Activated CD8-positive, alpha-beta T cell treated with anti-CD3 and anti-CD28 coated beads for 36 hours (primary cell): Measurements from ENCODE around the gene SLC35G6. TPM values are rescaled to one million over a fixed set of nuclear protein-coding genes. Genes with fewer than 3 reads are reported as not detected.
A peak's percentile ranks its signal among the peaks of the same experiment; 100 is the strongest.

Experiments
- ATAC-seq: fragments of 200-7000 bp; cut with Tn5 transposase; one replicate; pipeline ENCODE4 v1.10.0; 2021; ENCODE audit warnings: mild to moderate bottlenecking, moderate library complexity
- CTCF ChIA-PET: fragments of 350-600 bp; sonication (Branson Sonifier 250); formaldehyde crosslinking; loops from one replicate; lab custom pipeline; 2021; ENCODE audit warnings: antibody characterized with exemption; lab: Charles Lee
- POLR2A ChIA-PET: fragments of 350-600 bp; sonication (Branson Sonifier 250); formaldehyde crosslinking; loops from one replicate; lab custom pipeline; 2021; ENCODE audit warnings: antibody characterized with exemption; lab: Charles Lee
- DNase-seq: peaks from one replicate; pipeline ENCODE4 v3.0.0-alpha.2; 2020
- H3K27ac Mint-ChIP-seq: one replicate; pipeline ENCODE4 v1.8.0; 2021; ENCODE audit warnings: mild to moderate bottlenecking, mixed read lengths
- H3K27me3 Mint-ChIP-seq: one replicate; pipeline ENCODE4 v1.8.0; 2021; ENCODE audit warnings: mixed read lengths
- H3K36me3 Mint-ChIP-seq: one replicate; pipeline ENCODE4 v1.8.0; 2021; ENCODE audit warnings: low read depth, mixed read lengths
- H3K4me1 Mint-ChIP-seq: one replicate; pipeline ENCODE4 v1.8.0; 2021; ENCODE audit warnings: low read depth, mixed read lengths
- H3K4me3 Mint-ChIP-seq: one replicate; pipeline ENCODE4 v1.8.0; 2021; ENCODE audit warnings: mild to moderate bottlenecking, moderate library complexity, mixed read lengths
- H3K9me3 Mint-ChIP-seq: one replicate; pipeline ENCODE4 v1.8.0; 2021; ENCODE audit warnings: mixed read lengths
- intact Hi-C: fragments of 100-400 bp; cut with micrococcal nuclease; formaldehyde crosslinking; loops from one replicate; pipeline ENCODE4 v1.10.0; 2022
- total RNA-seq, 2 experiments: library from RNA; stranded (reverse); gene quantifications; one replicate each; pipeline ENCODE4 v1.2.3, GENCODE V29; 2021
- TF ChIP-seq, protein P1 (sequence below): fragments of 200-600 bp; IDR thresholded peaks from one replicate; pipeline ENCODE4 v1.8.0; 2022; ENCODE audit warnings: antibody characterized with exemption, mild to moderate bottlenecking

SLC35G6 gene
- total RNA-seq, 2 experiments from 2014 or later, result not detected

GRCh38 chr17:7493941-7494340, 12.7 kb downstream of the SLC35G6 start:
- ChIA-PET CTCF (interaction anchor here (1.0 to 3.7 kb wide), 3 partner anchors 21 to 57 kb away, joined by 3 to 23 read pairs (median 3); no protein-coding TSS in a partner anchor), POLR2A (interaction anchor here (0.9 to 3.9 kb wide), 6 partner anchors 9 to 191 kb away, joined by 5 to 20 read pairs (median 6); partner anchors contain the start of genes POLR2A and ZBTB4)
- Mint-ChIP-seq H3K27me3 (no peaks in the 10 kb centered on the region), H3K36me3 (peaks cover 68% of the 10 kb centered on the region), H3K4me1 (peaks cover 39% of the 10 kb centered on the region), H3K9me3 (no peaks in the 10 kb centered on the region), H3K4me3 (no peak overlapping the region), H3K27ac (peak overlapping the region; percentile 56)
- TF ChIP-seq, protein P1, sequence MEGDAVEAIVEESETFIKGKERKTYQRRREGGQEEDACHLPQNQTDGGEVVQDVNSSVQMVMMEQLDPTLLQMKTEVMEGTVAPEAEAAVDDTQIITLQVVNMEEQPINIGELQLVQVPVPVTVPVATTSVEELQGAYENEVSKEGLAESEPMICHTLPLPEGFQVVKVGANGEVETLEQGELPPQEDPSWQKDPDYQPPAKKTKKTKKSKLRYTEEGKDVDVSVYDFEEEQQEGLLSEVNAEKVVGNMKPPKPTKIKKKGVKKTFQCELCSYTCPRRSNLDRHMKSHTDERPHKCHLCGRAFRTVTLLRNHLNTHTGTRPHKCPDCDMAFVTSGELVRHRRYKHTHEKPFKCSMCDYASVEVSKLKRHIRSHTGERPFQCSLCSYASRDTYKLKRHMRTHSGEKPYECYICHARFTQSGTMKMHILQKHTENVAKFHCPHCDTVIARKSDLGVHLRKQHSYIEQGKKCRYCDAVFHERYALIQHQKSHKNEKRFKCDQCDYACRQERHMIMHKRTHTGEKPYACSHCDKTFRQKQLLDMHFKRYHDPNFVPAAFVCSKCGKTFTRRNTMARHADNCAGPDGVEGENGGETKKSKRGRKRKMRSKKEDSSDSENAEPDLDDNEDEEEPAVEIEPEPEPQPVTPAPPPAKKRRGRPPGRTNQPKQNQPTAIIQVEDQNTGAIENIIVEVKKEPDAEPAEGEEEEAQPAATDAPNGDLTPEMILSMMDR, result no peak
- intact Hi-C loops, result no loop called here
- no peak for ATAC-seq
- no peak for DNase-seq

DNA sequence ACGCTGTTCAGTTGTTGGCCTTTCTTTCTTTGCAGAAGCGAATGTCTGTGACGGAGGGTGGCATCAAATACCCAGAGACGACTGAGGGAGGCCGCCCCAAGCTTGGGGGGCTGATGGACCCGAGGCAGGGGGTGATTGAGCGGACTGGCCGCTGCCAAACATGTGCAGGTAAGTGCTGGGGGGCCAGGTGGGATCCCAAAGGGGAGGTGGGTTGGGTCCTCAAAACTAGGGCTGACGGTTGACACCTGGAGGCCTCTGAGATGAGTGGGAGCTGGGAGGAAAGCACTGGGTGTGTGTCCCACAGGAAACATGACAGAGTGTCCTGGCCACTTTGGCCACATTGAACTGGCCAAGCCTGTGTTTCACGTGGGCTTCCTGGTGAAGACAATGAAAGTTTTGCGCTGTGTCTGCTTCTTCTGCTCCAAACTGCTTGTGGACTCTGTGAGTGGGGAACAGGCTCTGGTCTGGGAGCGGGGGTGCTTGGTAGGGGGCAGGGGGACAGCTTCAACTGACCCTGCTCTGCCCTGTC, 14.7 kb downstream of the SLC35G6 start:
- ATAC-seq (no peak), DNase-seq (no peak)
- Mint-ChIP-seq H3K4me1 (peaks cover 22% of the 10 kb centered on the region), H3K9me3 (no peaks in the 10 kb centered on the region), H3K27me3 (no peaks in the 10 kb centered on the region), H3K36me3 (peaks cover 69% of the 10 kb centered on the region), H3K27ac (no peak overlapping the region), H3K4me3 (no peak overlapping the region)
- POLR2A ChIA-PET, result interaction anchor here (0.6 to 3.9 kb wide), 8 partner anchors 9 to 71 kb away, joined by 3 to 20 read pairs (median 4); partner anchors contain the start of gene POLR2A
- CTCF ChIA-PET, result interaction anchor here (1.2 kb wide), 1 partner anchor 9 kb away, joined by 3 read pairs; no protein-coding TSS in a partner anchor
- intact Hi-C loops, result no loop called here
- TF ChIP-seq, protein P1, result no peak

GRCh38 chr17:7496470-7497183, 15.4 kb downstream of the SLC35G6 start:
- intact Hi-C loops, result no loop called here
- CTCF ChIA-PET, result interaction anchor here (0.9 to 1.5 kb wide), 2 partner anchors 18 to 64 kb away, joined by 3 read pairs; no protein-coding TSS in a partner anchor
- Mint-ChIP-seq H3K4me3 (no peak overlapping the region), H3K36me3 (peaks cover 72% of the 10 kb centered on the region), H3K27ac (no peak overlapping the region), H3K4me1 (peaks cover 19% of the 10 kb centered on the region), H3K9me3 (no peaks in the 10 kb centered on the region), H3K27me3 (no peaks in the 10 kb centered on the region)
- ATAC-seq (no peak), DNase-seq (no peak)
- TF ChIP-seq, protein P1, result no peak
- POLR2A ChIA-PET, result interaction anchor here (0.6 to 3.9 kb wide), 8 partner anchors 9 to 70 kb away, joined by 3 to 20 read pairs (median 5); partner anchors contain the start of gene POLR2A

DNA sequence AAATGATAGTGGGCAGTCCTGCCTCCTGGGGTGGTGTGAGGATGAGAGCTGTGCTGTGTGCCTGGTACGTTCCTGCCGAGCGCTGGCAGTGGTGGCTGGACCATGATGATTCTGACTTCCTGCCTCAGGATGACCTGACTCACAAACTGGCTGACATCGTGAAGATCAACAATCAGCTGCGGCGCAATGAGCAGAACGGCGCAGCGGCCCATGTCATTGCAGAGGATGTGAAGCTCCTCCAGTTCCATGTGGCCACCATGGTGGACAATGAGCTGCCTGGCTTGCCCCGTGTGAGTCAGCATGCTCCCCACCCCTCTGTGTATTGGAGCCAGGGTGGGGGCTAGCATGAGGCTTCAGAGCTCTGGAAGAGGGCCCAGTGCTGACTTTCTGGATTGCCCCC, 16.0 kb downstream of the SLC35G6 start:
- POLR2A ChIA-PET, result interaction anchor here (0.8 to 1.9 kb wide), 5 partner anchors 9 to 60 kb away, joined by 3 to 6 read pairs (median 3); no protein-coding TSS in a partner anchor
- no peak overlapping the region for H3K4me3 Mint-ChIP-seq

More for the DNA sequence above, 16.0 kb downstream of the SLC35G6 start:
- peaks cover 15% of the 10 kb centered on the region for H3K4me1 Mint-ChIP-seq
- H3K27ac Mint-ChIP-seq, result no peak overlapping the region
- TF ChIP-seq, protein P1, result no peak
- peaks cover 72% of the 10 kb centered on the region for H3K36me3 Mint-ChIP-seq
- no peaks in the 10 kb centered on the region for H3K27me3 Mint-ChIP-seq
- intact Hi-C loops, result no loop called here
- no peak for ATAC-seq
- no peak for DNase-seq
- CTCF ChIA-PET, result interaction anchor here (0.9 to 1.5 kb wide), 2 partner anchors 17 to 63 kb away, joined by 3 read pairs; no protein-coding TSS in a partner anchor
- H3K9me3 Mint-ChIP-seq, result no peaks in the 10 kb centered on the region
